Measurements from ENCODE around the gene CTXND1.

The CTXND1 gene

GRCh38 chr15:80288131-80288530 lies 36.1 kb upstream of the CTXND1 start:
- TF ChIP-seq CTCF (IDR thresholded peaks at IDR 0.05; ENCODE audit: insufficient read depth, low read length, poor library complexity, severe bottlenecking) = no peak
- Histone ChIP-seq H3K36me3 (ENCODE audit: control insufficient read depth, insufficient read depth, low read length) (no peaks in the 10 kb centered on the region), H3K4me3 (replicated peaks; ENCODE audit: low read depth, low read length) (no peak overlapping the region), H3K27me3 (replicated peaks; ENCODE audit: control insufficient read depth, insufficient read depth, low read length) (peaks cover 1% of the 10 kb centered on the region; the same call in 1 of the 2 replicates)
- no peak for DNase-seq (ENCODE audit: extremely low read depth, insufficient read length)

GRCh38 chr15:80286055-80286454 lies 34.0 kb upstream of the CTXND1 start:
- no peak for DNase-seq (ENCODE audit: extremely low read depth, insufficient read length)
- H3K27me3 ChIP-seq (replicated peaks; ENCODE audit: control insufficient read depth, insufficient read depth, low read length) = no peaks in the 10 kb centered on the region
- TF ChIP-seq CTCF (IDR thresholded peaks at IDR 0.05; ENCODE audit: insufficient read depth, low read length, poor library complexity, severe bottlenecking) = no peak
- H3K4me3 ChIP-seq (replicated peaks; ENCODE audit: low read depth, low read length) = no peak overlapping the region
- no peaks in the 10 kb centered on the region for H3K36me3 ChIP-seq (ENCODE audit: control insufficient read depth, insufficient read depth, low read length)

GRCh38 chr15:80285379-80285778 lies 33.4 kb upstream of the CTXND1 start:
- no peaks in the 10 kb centered on the region for H3K36me3 ChIP-seq (ENCODE audit: control insufficient read depth, insufficient read depth, low read length)
- TF ChIP-seq CTCF (IDR thresholded peaks at IDR 0.05; ENCODE audit: insufficient read depth, low read length, poor library complexity, severe bottlenecking) = no peak
- no peak overlapping the region for H3K4me3 ChIP-seq (replicated peaks; ENCODE audit: low read depth, low read length)
- H3K27me3 ChIP-seq (replicated peaks; ENCODE audit: control insufficient read depth, insufficient read depth, low read length) = no peaks in the 10 kb centered on the region; the same call in 1 of the 2 replicates
- no peak for DNase-seq (ENCODE audit: extremely low read depth, insufficient read length)

- no peak for TF ChIP-seq CTCF (IDR thresholded peaks at IDR 0.05; ENCODE audit: insufficient read depth, low read length, poor library complexity, severe bottlenecking)
- no peak overlapping the region for H3K4me3 ChIP-seq (replicated peaks; ENCODE audit: low read depth, low read length)
- H3K27me3 ChIP-seq (replicated peaks; ENCODE audit: control insufficient read depth, insufficient read depth, low read length) = no peaks in the 10 kb centered on the region; the same call in 1 of the 2 replicates
- DNase-seq (ENCODE audit: extremely low read depth, insufficient read length) = no peak
- H3K36me3 ChIP-seq (ENCODE audit: control insufficient read depth, insufficient read depth, low read length) = no peaks in the 10 kb centered on the region
Measured at GRCh38 chr15:80283531-80283930, 31.5 kb upstream of the CTXND1 start.

GRCh38 chr15:80277147-80277546 lies 25.1 kb upstream of the CTXND1 start:
- no peak for TF ChIP-seq CTCF (IDR thresholded peaks at IDR 0.05; ENCODE audit: insufficient read depth, low read length, poor library complexity, severe bottlenecking)
- Histone ChIP-seq H3K4me3 (replicated peaks; ENCODE audit: low read depth, low read length) (no peak overlapping the region), H3K36me3 (ENCODE audit: control insufficient read depth, insufficient read depth, low read length) (no peaks in the 10 kb centered on the region), H3K27me3 (replicated peaks; ENCODE audit: control insufficient read depth, insufficient read depth, low read length) (no peaks in the 10 kb centered on the region; the same call in 1 of the 2 replicates)
- no peak for DNase-seq (ENCODE audit: extremely low read depth, insufficient read length)

GRCh38 chr15:80275961-80276360 lies 23.9 kb upstream of the CTXND1 start:
- DNase-seq (ENCODE audit: extremely low read depth, insufficient read length) = no peak
- Histone ChIP-seq H3K27me3 (replicated peaks; ENCODE audit: control insufficient read depth, insufficient read depth, low read length) (no peaks in the 10 kb centered on the region; the same call in 1 of the 2 replicates), H3K36me3 (ENCODE audit: control insufficient read depth, insufficient read depth, low read length) (no peaks in the 10 kb centered on the region), H3K4me3 (replicated peaks; ENCODE audit: low read depth, low read length) (no peak overlapping the region)
- TF ChIP-seq CTCF (IDR thresholded peaks at IDR 0.05; ENCODE audit: insufficient read depth, low read length, poor library complexity, severe bottlenecking) = no peak

Measured in GM06990 (cell line).